HEK293T (cell line): ENCODE results near the gene RABL2A.
"Not testable (repeated sequence)": the region's sequence is repeated elsewhere in the genome, so short reads cannot be mapped to it uniquely, and the experiment has no call there.

Experiments used
- BHLHE40 ChIP-seq: fragments of 450-650 bp; IDR thresholded peaks from 2 replicates; pipeline ENCODE4 v1.6.1; 2016; ENCODE audit warnings: mild to moderate bottlenecking, moderate library complexity, borderline replicate concordance
- CTBP1 ChIP-seq: fragments of 450-650 bp; IDR thresholded peaks from 2 replicates; pipeline ENCODE4 v1.6.1; 2016; ENCODE audit warnings: borderline replicate concordance
- ELF4 ChIP-seq: fragments of 450-650 bp; IDR thresholded peaks from 2 replicates; pipeline ENCODE4 v1.6.1; 2017; ENCODE audit warnings: antibody characterized with exemption
- FOXK2 ChIP-seq: fragments of 450-650 bp; IDR thresholded peaks from 2 replicates; pipeline ENCODE4 v1.6.1; 2016; ENCODE audit warnings: mild to moderate bottlenecking
- FOXM1 ChIP-seq: fragments of 450-650 bp; IDR thresholded peaks from 2 replicates; pipeline ENCODE4 v1.6.1; 2017; ENCODE audit warnings: mild to moderate bottlenecking, borderline replicate concordance
- SP1 ChIP-seq: fragments of 450-650 bp; IDR thresholded peaks from 2 replicates; pipeline ENCODE4 v1.6.1; 2017
- SUZ12 ChIP-seq: fragments of 450-650 bp; IDR thresholded peaks from 2 replicates; pipeline ENCODE4 v1.6.1; 2016; ENCODE audit warnings: mild to moderate bottlenecking
- TARDBP ChIP-seq: fragments of 450-650 bp; IDR thresholded peaks from 2 replicates; pipeline ENCODE4 v1.6.1; 2016
- ZNF384 ChIP-seq: fragments of 450-650 bp; IDR thresholded peaks from 2 replicates; pipeline ENCODE4 v1.6.1; 2016

- not testable (repeated sequence) for TF ChIP-seq ELF4, FOXM1, SUZ12, SP1, BHLHE40, TARDBP, ZNF384, FOXK2, CTBP1
Observed at GRCh38 chr2:113589591-113589990, 37.5 kb upstream of the RABL2A start.
